ENCODE measurements around the gene ERI3. TPM values are rescaled to one million over a fixed set of nuclear protein-coding genes. Genes with fewer than 3 reads are reported as not detected.

ERI3 gene
- total and polyA plus RNA-seq, 9 of the 15 experiments (the other 6 are each of a cell fraction or from before 2014, with no cell fraction given): 47.8 to 93.4 (median 67.2) TPM

- peak in 1 of 2 experiments; percentile 97; a peak in 2 of 4 replicates for TF ChIP-seq RCOR1 (IDR thresholded peaks at IDR 0.05; ENCODE audit: borderline replicate concordance in 1 of 2, low read depth in 2 of 2, low read length in 2 of 2)
- no peak for TF ChIP-seq HLTF (IDR thresholded peaks at IDR 0.05)
- no peak for TF ChIP-seq BRD4 (IDR thresholded peaks at IDR 0.05)
- no peak for TF ChIP-seq TFAP4 (CRISPR knock-in tag; IDR thresholded peaks at IDR 0.05; ENCODE audit: borderline replicate concordance)
- no peak for TF ChIP-seq ZNF75A (CRISPR knock-in tag; IDR thresholded peaks at IDR 0.05)
- no peak for TF ChIP-seq PTBP1 (IDR thresholded peaks at IDR 0.05; ENCODE audit: low read depth, low read length)
- TF ChIP-seq E4F1 (CRISPR knock-in tag; IDR thresholded peaks at IDR 0.05; ENCODE audit: borderline replicate concordance): no peak
- TF ChIP-seq MLX (CRISPR knock-in tag; conservative IDR thresholded peaks at IDR 0.05): no peak
- TF ChIP-seq HDAC1 (IDR thresholded peaks at IDR 0.05): peak in 1 of 2 experiments; percentile 51; a peak in 2 of 4 replicates
- no peak for TF ChIP-seq THAP7 (CRISPR knock-in tag; IDR thresholded peaks at IDR 0.05)
- TF ChIP-seq MEIS2 (IDR thresholded peaks at IDR 0.05; ENCODE audit: partially characterized antibody): peak; percentile 85
- no peak for TF ChIP-seq COPS2 (conservative IDR thresholded peaks at IDR 0.05)
- no peak for TF ChIP-seq KAT8 (IDR thresholded peaks at IDR 0.05; ENCODE audit: low read depth)
- TF ChIP-seq NFE2 (IDR thresholded peaks at IDR 0.05; ENCODE audit: low read depth): peak; percentile 19; the same call in 1 of the 2 replicates
- no peak for TF ChIP-seq PPARD (CRISPR knock-in tag; IDR thresholded peaks at IDR 0.05)
- TF ChIP-seq ZNF253 (CRISPR knock-in tag; conservative IDR thresholded peaks at IDR 0.05): no peak
- no peak for TF ChIP-seq POU5F1 (IDR thresholded peaks at IDR 0.05; ENCODE audit: borderline replicate concordance, low read depth, low read length, partially characterized antibody)
- no peak for TF ChIP-seq SMAD1 (IDR thresholded peaks at IDR 0.05; ENCODE audit: low read depth, low read length, partially characterized antibody)
- TF ChIP-seq CBFA2T2 (conservative IDR thresholded peaks at IDR 0.05): 0 out of 2 replicates have a peak, but pooled peaks have one; percentile 10
- TF ChIP-seq ZNF217 (CRISPR knock-in tag; IDR thresholded peaks at IDR 0.05): no peak
- TF ChIP-seq TOE1 (IDR thresholded peaks at IDR 0.05; ENCODE audit: borderline replicate concordance): no peak
- TF ChIP-seq TOE1 (CRISPR knock-in tag; IDR thresholded peaks at IDR 0.05; ENCODE audit: borderline replicate concordance, low read depth): no peak
- TF ChIP-seq TEAD1 (CRISPR knock-in tag; IDR thresholded peaks at IDR 0.05): peak; percentile 70 to 96; a peak in 3 of 4 replicates
- TF ChIP-seq HNRNPUL1 (IDR thresholded peaks at IDR 0.05; ENCODE audit: low read length): no peak
- TF ChIP-seq ESRRA (IDR thresholded peaks at IDR 0.05; ENCODE audit: borderline replicate concordance, low read depth): peak; percentile 77; the same call in 1 of the 2 replicates
Observed at GRCh38 chr1:44240802-44241671, 114.0 kb downstream of the ERI3 start (continued).
